Fibroblast of the aortic adventitia (primary cell): ENCODE results near the gene SVIP. TPM values are rescaled to one million over a fixed set of nuclear protein-coding genes. Genes with fewer than 3 reads are reported as not detected.

Experiments
- DNase-seq: peaks from one replicate; pipeline ENCODE4 v3.0.0-alpha.2; 2010; ENCODE audit warnings: low read depth
- H3K4me3 ChIP-seq: 2 replicates; pipeline ENCODE4 v1.5.1; 2011; ENCODE audit warnings: low read depth, mild to moderate bottlenecking, control low read depth, low read length, moderate library complexity
- total RNA-seq: library from RNA; depleted of rRNA; stranded (reverse); fragments of >200 nt; gene quantifications from 2 replicates; pipeline ENCODE4 v1.2.3, GENCODE V29; 2012; ENCODE audit warnings: low replicate concordance
- TF ChIP-seq, protein P1 (sequence below): IDR thresholded peaks from 2 replicates; pipeline ENCODE4 v1.5.1; 2011; ENCODE audit warnings: mild to moderate bottlenecking, low read length, control low read depth, inconsistent platforms; ENCODE audit not compliant: insufficient read depth

The SVIP gene
- total RNA-seq, 1 donor = 6.9 TPM

DNA sequence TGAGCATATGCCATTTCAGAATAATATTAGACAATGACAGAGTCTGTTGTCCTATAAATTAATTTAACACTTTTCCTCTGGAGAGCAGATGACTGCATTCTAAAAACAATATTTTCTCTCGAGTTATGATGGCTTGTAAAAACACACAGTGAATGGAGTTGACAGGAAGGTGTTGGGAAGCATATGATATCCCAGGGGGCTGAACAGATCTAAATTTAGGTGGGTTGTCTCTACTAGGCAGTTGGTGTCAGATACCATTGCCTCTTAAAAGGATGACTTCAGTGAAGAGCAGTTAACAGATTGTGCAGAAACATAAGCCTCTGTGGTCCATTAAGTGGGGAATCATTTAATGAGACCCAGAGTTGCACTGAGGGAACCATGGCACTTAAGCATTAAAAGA is 30.7 kb downstream of the SVIP start:
- no peak for DNase-seq
- TF ChIP-seq, protein P1, sequence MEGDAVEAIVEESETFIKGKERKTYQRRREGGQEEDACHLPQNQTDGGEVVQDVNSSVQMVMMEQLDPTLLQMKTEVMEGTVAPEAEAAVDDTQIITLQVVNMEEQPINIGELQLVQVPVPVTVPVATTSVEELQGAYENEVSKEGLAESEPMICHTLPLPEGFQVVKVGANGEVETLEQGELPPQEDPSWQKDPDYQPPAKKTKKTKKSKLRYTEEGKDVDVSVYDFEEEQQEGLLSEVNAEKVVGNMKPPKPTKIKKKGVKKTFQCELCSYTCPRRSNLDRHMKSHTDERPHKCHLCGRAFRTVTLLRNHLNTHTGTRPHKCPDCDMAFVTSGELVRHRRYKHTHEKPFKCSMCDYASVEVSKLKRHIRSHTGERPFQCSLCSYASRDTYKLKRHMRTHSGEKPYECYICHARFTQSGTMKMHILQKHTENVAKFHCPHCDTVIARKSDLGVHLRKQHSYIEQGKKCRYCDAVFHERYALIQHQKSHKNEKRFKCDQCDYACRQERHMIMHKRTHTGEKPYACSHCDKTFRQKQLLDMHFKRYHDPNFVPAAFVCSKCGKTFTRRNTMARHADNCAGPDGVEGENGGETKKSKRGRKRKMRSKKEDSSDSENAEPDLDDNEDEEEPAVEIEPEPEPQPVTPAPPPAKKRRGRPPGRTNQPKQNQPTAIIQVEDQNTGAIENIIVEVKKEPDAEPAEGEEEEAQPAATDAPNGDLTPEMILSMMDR = no peak
- H3K4me3 ChIP-seq = no peak overlapping the region

DNA sequence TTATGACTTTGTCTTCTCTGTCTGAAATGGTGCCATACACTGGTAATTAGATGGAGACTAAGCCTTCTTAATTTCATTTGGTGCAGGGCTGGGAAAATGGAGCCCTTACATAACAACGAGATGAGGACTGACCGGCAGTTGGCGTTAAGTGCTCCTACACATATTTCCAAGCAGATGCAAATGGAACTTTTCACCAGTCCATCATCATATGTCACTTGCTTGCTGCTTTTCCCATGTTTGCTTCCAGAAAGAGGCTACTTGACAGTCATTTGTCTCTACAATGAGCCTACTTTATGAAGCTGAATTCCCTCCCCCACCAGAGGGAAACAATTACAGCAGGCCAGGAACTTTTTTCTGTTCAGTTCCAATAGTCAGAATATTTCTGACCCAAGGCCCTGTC is 32.6 kb downstream of the SVIP start:
- no peak overlapping the region for H3K4me3 ChIP-seq
- TF ChIP-seq, protein P1 = no peak
- DNase-seq = no peak

DNA sequence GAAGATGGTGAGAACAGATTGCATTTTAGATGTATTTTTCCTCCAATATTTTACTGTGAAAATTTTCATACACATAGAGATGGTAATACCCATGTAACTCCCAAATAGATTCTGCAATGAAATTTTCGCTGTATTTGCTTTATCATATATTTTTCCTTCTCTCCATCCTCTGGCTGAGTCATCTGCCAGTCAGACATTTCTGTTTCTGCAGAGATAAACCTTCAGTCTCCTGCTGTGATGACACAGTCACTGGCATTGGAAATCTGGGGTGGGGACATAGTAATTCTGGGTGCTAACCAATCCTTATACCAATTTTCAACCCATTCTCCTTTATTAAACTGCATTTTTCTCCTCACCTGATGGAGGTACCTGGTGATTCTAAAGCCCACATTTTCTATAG is 33.7 kb downstream of the SVIP start:
- no peak for DNase-seq
- TF ChIP-seq, protein P1 = no peak
- no peak overlapping the region for H3K4me3 ChIP-seq

DNA sequence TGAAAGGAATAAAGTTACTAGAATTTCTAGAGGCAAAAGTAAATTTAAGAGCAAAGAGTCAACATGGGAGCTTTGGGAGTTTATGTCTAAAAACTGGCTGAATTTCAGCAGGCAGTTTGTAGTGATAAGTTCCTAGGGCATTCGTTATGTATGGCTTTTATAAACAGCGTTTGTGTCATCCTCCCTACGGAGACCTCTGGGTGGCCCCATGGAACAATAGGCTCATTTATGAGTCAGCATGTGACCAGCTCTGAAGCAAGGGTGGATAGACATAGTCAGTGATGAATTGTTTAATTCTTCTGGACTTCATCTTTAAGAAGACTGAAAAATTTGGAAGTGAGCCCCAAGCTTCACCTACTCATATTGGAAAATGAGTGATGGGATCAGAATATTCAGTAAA is 37.1 kb downstream of the SVIP start:
- no peak overlapping the region for H3K4me3 ChIP-seq
- peak; percentile 82 for DNase-seq
- TF ChIP-seq, protein P1 = no peak

DNA sequence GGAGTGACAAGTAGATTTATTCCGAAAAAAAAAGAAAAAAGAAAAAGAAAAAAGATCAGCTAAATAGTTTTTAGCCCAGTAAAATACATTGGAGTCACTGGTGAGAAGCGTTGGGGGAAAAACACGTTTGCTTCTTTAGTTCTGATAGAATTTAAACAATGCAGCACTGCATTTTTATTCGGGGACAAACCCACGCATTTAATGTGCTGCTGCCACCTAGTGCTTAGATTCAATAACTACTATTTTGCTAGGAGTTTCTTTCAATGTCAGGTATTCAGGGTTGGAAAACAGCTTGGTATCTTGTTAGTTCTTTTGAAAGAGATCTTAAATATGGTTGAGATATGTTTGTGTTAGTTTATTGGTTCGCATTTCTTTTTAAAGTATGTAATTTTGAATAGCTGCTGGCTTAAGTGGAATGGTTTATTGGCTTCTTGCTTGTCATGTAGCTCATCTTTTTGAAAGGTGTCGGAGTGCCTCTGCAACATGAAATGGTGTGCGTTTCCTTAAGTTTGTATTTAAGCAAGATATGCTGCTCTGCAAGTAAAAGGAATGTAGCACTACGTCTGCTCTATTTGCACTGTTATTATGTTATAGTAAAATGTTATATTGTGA is 41.9 kb downstream of the SVIP start:
- peak; percentile 76 for DNase-seq

DNA sequence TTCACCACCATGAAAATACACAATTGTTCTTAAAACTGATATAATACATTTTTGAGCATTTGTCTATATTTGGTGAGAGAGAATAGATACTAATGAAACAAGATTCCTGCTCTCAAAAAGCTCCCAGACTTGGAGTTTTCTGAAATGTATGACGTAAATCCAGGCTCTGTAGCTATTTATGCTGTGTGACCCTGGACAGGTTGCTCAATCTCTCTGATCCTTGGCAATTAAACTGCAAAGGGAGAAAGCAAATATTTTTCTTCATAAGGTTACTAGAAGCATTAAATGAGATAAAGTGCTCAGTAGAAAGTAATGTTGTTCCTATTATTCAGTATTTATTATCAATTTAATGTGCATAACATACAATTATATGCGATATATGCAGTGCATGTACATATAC is 42.5 kb downstream of the SVIP start:
- no peak for DNase-seq
- TF ChIP-seq, protein P1 = no peak
- H3K4me3 ChIP-seq = no peak overlapping the region

More for the DNA sequence above, 41.9 kb downstream of the SVIP start:
- no peak overlapping the region for H3K4me3 ChIP-seq
- TF ChIP-seq, protein P1 = peak; percentile 70

DNA sequence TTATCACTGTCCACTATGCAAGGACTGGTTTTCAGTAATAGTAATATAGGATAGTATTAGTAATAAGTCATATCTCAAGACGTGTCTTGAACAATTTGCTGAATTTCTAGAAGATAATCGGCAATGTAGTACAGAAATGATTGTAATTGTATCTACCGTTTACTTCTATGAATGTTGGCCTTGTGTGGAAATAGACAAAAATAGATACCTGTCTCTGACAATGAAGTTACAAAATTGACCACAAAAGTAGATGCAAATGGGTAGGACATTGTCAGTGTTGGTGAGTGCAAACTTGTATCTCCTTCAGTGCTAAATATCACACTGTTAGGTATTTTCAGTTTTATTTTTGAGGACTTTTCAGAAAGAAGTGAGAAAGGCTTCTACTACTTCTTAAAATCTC is 43.1 kb downstream of the SVIP start:
- no peak for DNase-seq
- TF ChIP-seq, protein P1 = no peak
- no peak overlapping the region for H3K4me3 ChIP-seq
